GM06990 (cell line): ENCODE data around the gene FEZ2.

Experiments
- DNase-seq: peaks from one replicate; pipeline ENCODE4 v3.0.0-alpha.2; 2011; ENCODE audit not compliant: insufficient read length; ENCODE audit errors: extremely low read depth
- H3K27me3 ChIP-seq: replicated peaks from 2 replicates; pipeline ENCODE4 v1.6.0; 2011; ENCODE audit warnings: low read length; ENCODE audit not compliant: control insufficient read depth, insufficient read depth
- H3K36me3 ChIP-seq: 2 replicates; pipeline ENCODE4 v1.5.1; 2011; ENCODE audit warnings: low read length; ENCODE audit not compliant: control insufficient read depth, insufficient read depth
- H3K4me3 ChIP-seq: replicated peaks from 2 replicates; pipeline ENCODE4 v1.5.1; 2011; ENCODE audit warnings: low read depth, mild to moderate bottlenecking, control low read depth, low read length
- CTCF ChIP-seq: IDR thresholded peaks from 2 replicates; pipeline ENCODE4 v1.5.1; 2011; ENCODE audit warnings: low read length, control low read depth, mild to moderate bottlenecking, inconsistent platforms; ENCODE audit not compliant: insufficient read depth, poor library complexity, severe bottlenecking

FEZ2 gene

GRCh38 chr2:36550006-36550405 is 48.0 kb downstream of the FEZ2 start:
- no peak overlapping the region for H3K4me3 ChIP-seq
- no peaks in the 10 kb centered on the region for H3K27me3 ChIP-seq
- H3K36me3 ChIP-seq: no peaks in the 10 kb centered on the region; the same call in 1 of the 2 replicates
- TF ChIP-seq CTCF: no peak
- DNase-seq: no peak

GRCh38 chr2:36549165-36549574 is 48.8 kb downstream of the FEZ2 start:
- no peaks in the 10 kb centered on the region; the same call in 1 of the 2 replicates for H3K36me3 ChIP-seq
- H3K27me3 ChIP-seq: no peaks in the 10 kb centered on the region
- no peak for DNase-seq

GRCh38 chr2:36547906-36548305 is 50.1 kb downstream of the FEZ2 start:
- no peak for DNase-seq
- H3K36me3 ChIP-seq: no peaks in the 10 kb centered on the region
- no peak for TF ChIP-seq CTCF
- H3K4me3 ChIP-seq: no peak overlapping the region
- H3K27me3 ChIP-seq: no peaks in the 10 kb centered on the region

More at GRCh38 chr2:36549165-36549574, 48.8 kb downstream of the FEZ2 start:
- H3K4me3 ChIP-seq: no peak overlapping the region
- TF ChIP-seq CTCF: no peak

- Histone ChIP-seq H3K27me3 (no peaks in the 10 kb centered on the region), H3K4me3 (no peak overlapping the region), H3K36me3 (no peaks in the 10 kb centered on the region)
- TF ChIP-seq CTCF: no peak
- no peak for DNase-seq
Measured at GRCh38 chr2:36545871-36546416, 52.0 kb downstream of the FEZ2 start.

GRCh38 chr2:36544638-36545338 is 53.2 kb downstream of the FEZ2 start:
- DNase-seq: no peak
- Histone ChIP-seq H3K27me3 (no peaks in the 10 kb centered on the region), H3K4me3 (no peak overlapping the region), H3K36me3 (no peaks in the 10 kb centered on the region)
- TF ChIP-seq CTCF: no peak
